ENCODE results near the gene THG1L. TPM values are rescaled to one million over a fixed set of nuclear protein-coding genes. Genes with fewer than 3 reads are reported as not detected.

The THG1L gene
- polyA plus RNA-seq, 2 of the 4 experiments (the other 2 are of a cell fraction) = 36.9 to 45.6 TPM

GRCh38 chr5:157772127-157772526 is 40.9 kb downstream of the THG1L start (continued):
- no peak for TF ChIP-seq ELK1 (IDR thresholded peaks at IDR 0.05; ENCODE audit: low read depth, low read length)

GRCh38 chr5:157778121-157778805 is 47.0 kb downstream of the THG1L start:
- FAIRE-seq (no peak), ATAC-seq (no peak), DNase-seq (ENCODE audit: low read depth in 1 of 2, low spot score in 1 of 2) (no peak)
- WGBS (ENCODE audit: missing lambda C conversion rate) = 75% methylated on average over 8 of the region's 8 CpGs
- no peak overlapping the region for H3K4me2 ChIP-seq
- CTCF ChIA-PET = interaction anchor here (0.7 to 1.8 kb wide), 2 partner anchors 450 to 484 kb away, joined by 3 to 5 read pairs; no protein-coding TSS in a partner anchor
- TF ChIP-seq SMC3 (IDR thresholded peaks at IDR 0.05) (no peak), FOSL2 (IDR thresholded peaks at IDR 0.05) (no peak), FOSL2 (CRISPR knock-in tag; IDR thresholded peaks at IDR 0.05) (no peak), KDM1A (IDR thresholded peaks at IDR 0.05; ENCODE audit: low read depth) (no peak), JUNB (IDR thresholded peaks at IDR 0.05) (no peak), USF2 (IDR thresholded peaks at IDR 0.05) (no peak), EP300 (IDR thresholded peaks at IDR 0.05) (no peak), RFX5 (IDR thresholded peaks at IDR 0.05) (no peak), PHF8 (IDR thresholded peaks at IDR 0.05; ENCODE audit: borderline replicate concordance, low read depth) (no peak), JUN (IDR thresholded peaks at IDR 0.05) (no peak), CTCF (IDR thresholded peaks at IDR 0.05) (no peak), HES2 (IDR thresholded peaks at IDR 0.05) (no peak), RARB (CRISPR knock-in tag; IDR thresholded peaks at IDR 0.05) (no peak), CEBPB (IDR thresholded peaks at IDR 0.05) (no peak), RNF2 (IDR thresholded peaks at IDR 0.05; ENCODE audit: borderline replicate concordance, low read depth) (no peak), SREBF2 (IDR thresholded peaks at IDR 0.05) (no peak), HOXB5 (CRISPR knock-in tag; IDR thresholded peaks at IDR 0.05) (no peak), NFE2L2 (conservative IDR thresholded peaks at IDR 0.05; ENCODE audit: low read length) (no peak), EHF (CRISPR knock-in tag; IDR thresholded peaks at IDR 0.05) (no peak)
- no peaks in the 10 kb centered on the region for H3K4me1 ChIP-seq
- POLR2A ChIA-PET = no interaction called here
- no peak overlapping the region for H3K4me3 ChIP-seq
- H3K9me3 ChIP-seq = no peaks in the 10 kb centered on the region
- no peak overlapping the region for H3K27ac ChIP-seq

- H3K4me3 ChIP-seq = no peak overlapping the region
- no peak; a peak in 1 of 6 replicates for ATAC-seq
- DNase-seq (ENCODE audit: low read depth in 1 of 2, low spot score in 1 of 2) = no peak
- H3K9me3 ChIP-seq = no peaks in the 10 kb centered on the region
- H3K27ac ChIP-seq = no peak overlapping the region
- ChIA-PET POLR2A (no interaction called here), CTCF (interaction anchor here (0.7 kb wide), 1 partner anchor 485 kb away, joined by 3 read pairs; no protein-coding TSS in a partner anchor)
- FAIRE-seq = no peak
- 68% methylated on average over 6 of the region's 6 CpGs for WGBS (ENCODE audit: missing lambda C conversion rate)
- no peaks in the 10 kb centered on the region for H3K4me1 ChIP-seq
- no peak overlapping the region for H3K4me2 ChIP-seq
- no peak for TF ChIP-seq GATA3 (IDR thresholded peaks at IDR 0.05; ENCODE audit: borderline replicate concordance)
- no peak for TF ChIP-seq NR3C1 (IDR thresholded peaks at IDR 0.05)
- no peak for TF ChIP-seq RAD21 (conservative IDR thresholded peaks at IDR 0.05 in 1 of 2, IDR thresholded peaks at IDR 0.05 in 1 of 2)
- no peak for TF ChIP-seq HOXB13 (CRISPR knock-in tag; IDR thresholded peaks at IDR 0.05; ENCODE audit: low read depth)
- no peak for TF ChIP-seq CBX8 (IDR thresholded peaks at IDR 0.05)
- TF ChIP-seq NPAS2 (CRISPR knock-in tag; IDR thresholded peaks at IDR 0.05; ENCODE audit: borderline replicate concordance) = no peak
- no peak for TF ChIP-seq USF2 (IDR thresholded peaks at IDR 0.05)
- no peak for TF ChIP-seq FOSB (CRISPR knock-in tag; IDR thresholded peaks at IDR 0.05)
- no peak for TF ChIP-seq HOXA7 (CRISPR knock-in tag; IDR thresholded peaks at IDR 0.05)
- TF ChIP-seq BCL3 (IDR thresholded peaks at IDR 0.05) = no peak
- TF ChIP-seq HES2 (IDR thresholded peaks at IDR 0.05) = no peak
- no peak for TF ChIP-seq MAZ (IDR thresholded peaks at IDR 0.05; ENCODE audit: borderline replicate concordance, low read depth, low read length)
- TF ChIP-seq CHD2 (IDR thresholded peaks at IDR 0.05; ENCODE audit: low read length, partially characterized antibody) = no peak
- TF ChIP-seq TP53 (CRISPR knock-in tag; IDR thresholded peaks at IDR 0.05) = no peak
Measured at GRCh38 chr5:157779221-157779620, 48.0 kb downstream of the THG1L start.

All from A549 (cell line).